ENCODE data around the gene SSH2.

Gene SSH2

DNA sequence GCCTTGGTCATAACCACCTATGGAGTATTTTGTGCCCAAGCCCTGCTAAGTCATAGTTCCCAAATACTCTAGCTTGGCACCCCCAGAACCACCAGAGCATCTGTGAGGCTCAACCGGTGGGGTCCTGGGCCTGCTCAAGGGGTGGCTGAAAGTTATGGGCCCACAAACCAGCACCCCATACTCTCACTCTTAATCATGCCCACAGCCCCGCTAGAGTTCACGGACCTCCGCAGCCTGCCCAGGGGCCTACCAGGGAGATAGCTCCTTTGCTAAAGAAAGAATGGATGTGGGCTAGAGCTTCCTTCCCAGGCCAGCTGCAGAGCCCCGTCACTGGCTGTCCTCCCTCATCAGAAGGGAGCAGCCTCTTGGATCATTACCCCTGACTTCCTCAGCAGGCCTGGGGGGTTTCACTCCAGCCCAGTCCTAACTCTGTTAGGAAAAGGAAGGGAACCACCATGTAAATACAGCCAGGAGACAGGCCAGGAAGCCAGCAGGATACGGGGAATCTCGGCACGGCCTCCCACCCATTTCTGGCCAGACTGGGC lies 341.9 kb downstream of the SSH2 start:
- DNase-seq (ENCODE audit: low spot score), result no peak

DNA sequence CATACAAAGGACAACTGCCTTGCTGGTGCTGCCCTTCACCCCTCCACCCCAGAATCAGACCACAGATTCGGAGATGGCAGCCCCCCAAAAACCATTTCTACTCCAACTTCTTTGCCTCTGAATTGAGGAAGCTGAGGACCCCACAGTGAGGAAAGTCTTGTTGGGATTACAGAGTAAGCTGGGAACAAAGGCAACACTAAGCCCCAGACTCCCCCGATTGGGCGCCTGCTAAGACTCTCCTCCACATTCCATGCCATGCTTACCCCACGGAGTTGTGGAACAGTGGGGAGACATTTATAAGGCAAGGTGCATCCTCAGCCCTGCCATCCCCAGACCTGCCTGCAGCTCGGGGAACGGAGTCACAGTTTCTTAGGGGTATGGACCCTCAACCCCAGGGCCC lies 342.4 kb downstream of the SSH2 start:
- no peak for DNase-seq (ENCODE audit: low spot score)

DNA sequence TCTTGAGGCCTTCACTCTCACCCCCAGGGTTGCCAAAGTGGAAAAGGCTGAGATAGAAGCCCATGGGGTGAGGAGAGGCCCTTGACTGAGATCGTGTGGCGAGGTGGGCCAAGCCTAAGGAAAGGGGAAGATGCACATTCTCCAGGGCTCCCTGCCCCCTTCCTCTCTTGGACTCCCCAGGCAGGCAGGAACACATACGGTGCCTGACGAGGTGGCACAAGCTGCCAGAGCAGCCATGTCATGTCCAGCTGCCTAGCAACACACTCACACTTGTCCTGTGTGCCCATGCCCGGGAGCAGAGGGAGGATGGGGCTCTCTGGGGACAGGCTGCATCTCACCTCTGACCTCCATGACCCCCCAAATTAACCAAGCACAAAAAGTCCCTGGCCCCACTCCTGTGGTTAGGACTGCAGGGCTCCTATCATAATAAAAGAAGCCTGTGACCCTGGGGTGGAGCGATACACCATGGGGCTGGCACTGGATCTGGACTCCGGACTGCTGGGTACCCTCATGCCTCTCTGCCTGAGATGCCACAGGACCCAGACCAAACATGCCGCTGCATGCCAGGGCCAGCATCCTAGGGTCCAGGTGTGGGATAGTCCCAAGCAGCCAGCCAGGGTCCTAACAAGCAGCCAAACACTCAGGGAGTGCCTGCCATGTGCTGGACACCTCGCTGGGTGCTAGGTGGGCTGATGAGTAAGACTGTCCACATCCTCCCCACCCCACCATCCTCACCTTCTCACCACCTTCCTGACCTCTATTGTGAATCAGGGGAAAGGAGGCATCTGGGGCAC lies 343.2 kb downstream of the SSH2 start:
- DNase-seq (ENCODE audit: low spot score), result no peak

DNA sequence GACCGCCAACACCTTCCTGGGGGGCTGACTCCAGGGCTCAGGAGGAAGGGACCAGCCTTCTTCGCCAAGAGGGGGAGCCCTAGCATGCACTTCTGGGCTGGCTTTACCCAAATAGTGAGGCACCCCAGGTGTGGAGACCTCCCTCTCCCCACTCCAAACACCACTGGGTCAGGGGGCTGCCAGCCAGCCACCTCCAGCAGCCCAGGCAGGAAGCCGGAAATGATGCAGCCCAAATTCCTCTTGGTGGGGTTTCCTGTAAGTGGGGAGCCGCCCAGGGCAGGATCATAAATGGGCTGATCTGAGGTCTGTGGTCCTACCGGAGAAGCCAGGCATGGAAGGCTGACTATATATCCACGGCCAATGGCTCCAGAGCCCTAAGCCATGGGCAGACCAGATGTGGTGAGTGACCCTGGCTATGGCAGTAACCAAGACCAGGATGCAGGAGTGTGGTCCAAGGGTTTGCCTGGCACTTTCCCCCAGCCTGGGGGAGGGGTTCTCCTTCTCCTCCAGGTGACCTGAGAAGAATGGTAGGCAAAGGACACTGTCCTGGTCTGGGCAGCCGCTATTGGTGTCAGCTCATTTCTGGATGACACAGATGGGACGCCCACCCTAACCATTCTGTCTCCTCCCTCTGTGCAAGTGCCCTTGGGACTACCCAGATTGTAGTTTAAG lies 344.8 kb downstream of the SSH2 start:
- DNase-seq (ENCODE audit: low spot score), result no peak

DNA sequence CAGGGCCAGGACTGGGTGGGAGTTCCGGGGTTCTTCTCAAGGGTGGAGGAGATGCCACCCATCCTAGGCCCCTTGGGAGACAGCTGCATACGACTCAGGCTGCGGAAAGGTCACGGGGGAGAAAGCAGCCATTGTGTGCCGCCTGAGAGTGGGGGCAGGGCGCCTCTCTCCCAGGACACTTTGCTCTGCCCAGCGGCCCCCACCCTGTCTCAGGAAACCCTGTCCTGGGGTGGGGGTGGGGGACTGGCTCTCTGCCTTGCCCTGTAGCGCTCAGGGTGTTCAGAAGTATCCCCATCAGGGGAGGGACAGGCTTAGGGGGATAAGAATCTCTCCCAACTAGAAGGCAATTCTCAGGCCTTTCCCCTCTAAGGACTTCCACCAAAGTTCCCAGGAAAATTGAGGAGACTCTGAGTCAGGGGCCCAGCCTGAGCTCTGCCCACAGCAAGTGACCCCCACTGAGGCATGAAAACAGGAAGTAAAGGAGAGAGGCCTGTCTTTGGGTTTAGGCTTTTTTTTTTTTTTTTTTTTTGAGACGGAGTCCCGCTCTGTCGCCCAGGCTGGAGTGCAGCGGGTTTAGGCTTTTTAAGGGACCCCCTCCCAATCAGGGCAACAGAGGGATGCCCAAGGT lies 345.5 kb downstream of the SSH2 start:
- no peak for DNase-seq (ENCODE audit: low spot score)

DNA sequence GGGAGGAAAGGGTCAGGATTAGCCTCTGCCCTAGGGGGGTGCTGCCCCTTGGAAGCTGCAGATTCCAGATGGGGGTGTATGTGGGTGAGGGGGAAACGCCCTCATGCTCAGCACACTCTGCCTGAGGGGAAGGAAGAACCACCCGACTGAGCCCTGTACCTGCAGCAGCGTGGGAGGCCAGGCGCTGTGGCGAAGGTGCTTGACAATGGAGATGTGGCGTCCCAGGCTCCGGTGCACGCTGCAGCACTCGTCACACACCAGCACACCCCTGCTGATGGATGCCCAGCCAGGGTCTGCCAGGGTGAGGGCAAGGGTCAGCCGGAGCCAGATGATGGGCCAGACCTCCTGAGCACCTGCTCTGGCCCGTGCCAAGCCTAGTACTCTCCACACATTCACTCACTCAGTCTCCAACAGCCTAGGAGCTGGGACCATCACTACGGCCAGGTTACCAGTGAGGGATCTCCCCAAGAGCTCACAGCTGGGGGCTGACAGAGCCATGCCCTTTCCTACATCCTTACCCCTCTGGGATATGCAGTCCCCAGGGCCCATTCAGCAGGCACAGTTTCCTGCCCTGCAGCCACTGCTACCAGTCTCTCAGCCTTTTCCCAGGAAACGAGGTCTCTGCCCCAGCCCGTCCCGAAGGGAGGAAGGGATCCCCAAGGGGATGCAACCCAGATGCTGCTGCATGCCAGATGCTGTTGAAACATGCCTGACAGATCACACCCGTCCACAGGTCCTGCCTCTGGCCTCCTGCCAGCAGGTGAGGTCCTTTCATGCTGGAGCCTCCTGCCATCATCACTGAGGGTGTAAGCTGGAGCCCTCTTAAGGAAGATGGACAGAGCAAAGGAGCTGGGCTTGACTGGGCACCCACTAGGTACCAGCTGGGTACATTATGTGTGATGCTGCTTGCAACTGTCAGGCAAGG lies 346.4 kb downstream of the SSH2 start:
- no peak for DNase-seq (ENCODE audit: low spot score)

DNA sequence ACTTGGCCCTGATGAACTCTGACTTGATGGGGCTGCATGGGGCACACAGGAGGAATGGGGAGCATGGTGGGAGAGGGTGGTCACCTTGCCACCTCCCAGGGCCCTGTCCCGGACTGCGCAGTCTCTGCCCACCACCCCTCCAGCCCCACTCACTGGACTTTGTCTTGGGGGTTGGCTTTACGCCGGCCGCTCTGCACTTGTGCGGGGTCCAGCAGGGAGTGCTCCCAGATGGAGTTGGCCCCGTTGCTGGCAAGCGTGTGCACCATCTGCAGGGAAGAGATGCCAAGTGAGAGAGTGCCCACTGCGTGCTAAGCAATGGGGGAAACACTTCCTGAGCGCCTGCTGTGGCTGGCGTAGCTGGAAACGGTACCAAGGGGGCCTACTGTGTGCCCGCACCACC lies 347.3 kb downstream of the SSH2 start:
- DNase-seq (ENCODE audit: low spot score), result no peak

DNA sequence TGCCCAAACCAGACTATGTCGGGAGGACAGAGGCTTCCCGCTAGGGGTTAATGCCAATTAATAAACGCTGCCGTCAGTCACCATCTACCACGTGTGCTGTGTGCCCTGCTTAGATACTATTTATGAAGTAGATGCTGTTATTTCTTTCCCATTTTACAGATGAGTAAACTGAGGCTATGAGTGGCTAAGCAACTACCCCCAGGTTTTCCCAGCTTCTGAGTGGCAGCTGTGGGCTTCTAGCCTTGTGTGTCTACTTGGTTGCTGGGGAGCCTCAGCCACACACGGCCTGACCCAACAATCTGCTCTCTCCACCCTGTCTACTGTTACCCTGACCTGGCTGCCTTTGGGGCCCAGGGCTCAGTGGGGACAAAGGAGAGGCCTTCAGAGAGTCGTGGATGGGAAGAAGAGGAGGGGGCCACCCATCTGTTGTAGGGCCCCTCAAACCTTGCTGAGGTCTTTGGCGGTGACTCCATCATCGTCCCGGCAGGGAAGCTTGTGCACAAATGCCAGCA lies 347.7 kb downstream of the SSH2 start:
- DNase-seq (ENCODE audit: low spot score), result no peak

DNA sequence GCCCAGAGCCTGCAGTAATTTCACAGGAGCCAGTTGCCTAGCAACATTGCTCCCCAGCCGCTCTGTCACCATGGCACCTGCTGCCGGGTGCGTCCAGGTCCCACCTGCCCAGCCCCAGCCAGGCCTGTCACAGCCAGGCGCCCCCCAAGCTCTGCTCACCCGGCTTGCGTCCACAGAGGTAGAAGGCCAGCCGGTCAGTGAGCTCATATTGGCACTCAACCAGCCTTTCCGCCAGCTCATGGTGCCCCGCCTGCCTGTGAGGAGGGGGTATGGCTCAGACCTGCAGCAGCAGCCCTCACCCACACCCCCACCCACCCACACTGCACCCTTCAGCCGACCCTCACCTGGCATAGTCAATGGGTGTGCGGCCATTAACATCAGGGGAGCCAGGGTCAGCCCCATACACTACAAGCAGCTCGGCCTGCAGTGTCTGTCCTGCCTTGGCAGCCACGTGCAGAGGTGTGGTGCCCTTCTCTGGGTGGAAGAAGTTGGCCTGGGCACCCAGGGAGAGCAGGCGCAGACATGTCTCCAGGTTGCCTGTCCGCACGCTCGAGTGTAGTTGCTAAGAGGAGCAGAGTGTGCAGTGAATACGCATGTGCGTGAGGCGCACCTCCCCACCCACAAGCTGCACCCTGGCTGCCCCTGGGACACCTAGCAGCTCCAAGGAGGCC lies 348.3 kb downstream of the SSH2 start:
- no peak for DNase-seq (ENCODE audit: low spot score)

DNA sequence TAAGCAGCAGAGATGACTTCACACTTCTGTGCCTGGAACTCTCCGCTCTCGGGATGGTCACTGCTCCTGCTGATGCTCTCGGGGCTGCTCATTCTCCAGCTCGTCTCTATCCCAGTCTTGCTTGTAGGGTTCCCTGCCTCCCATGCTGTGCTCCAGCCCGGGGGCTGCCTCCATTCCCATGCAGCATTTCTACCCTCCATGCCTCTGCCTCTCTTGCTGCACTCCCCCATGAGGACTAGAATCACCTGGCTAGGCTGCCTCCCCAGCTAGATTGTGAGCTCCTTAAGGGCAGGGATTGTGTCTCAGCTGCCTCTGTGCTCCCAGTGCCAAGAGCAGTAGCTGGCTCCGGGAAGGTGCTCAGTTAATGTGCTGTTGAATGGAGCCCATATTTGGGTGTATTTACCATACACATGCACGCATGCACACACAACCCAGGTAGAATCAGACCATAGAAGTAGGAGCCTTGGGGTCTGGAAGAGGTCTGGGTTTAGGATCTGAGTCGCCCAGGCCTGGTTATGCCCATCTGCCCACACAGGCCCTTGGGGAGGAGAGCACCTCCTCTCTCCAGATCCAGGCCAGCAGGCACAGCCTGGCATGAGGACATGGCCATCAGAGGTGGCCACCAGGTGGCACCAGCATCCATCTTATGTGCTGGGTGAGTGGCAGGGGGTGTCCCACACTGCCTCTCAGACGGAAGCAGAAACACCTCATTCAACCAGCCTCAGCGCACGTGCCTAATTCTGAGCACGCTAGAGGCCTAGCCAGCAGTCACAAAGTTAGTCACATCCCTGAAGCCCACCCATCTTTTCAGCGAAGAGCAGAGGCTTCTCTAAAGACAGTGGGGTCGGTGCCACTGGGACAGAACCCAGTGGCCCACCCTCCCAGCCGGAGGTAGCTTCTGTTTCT lies 349.9 kb downstream of the SSH2 start:
- peak; percentile 91 for DNase-seq (ENCODE audit: low spot score)

DNA sequence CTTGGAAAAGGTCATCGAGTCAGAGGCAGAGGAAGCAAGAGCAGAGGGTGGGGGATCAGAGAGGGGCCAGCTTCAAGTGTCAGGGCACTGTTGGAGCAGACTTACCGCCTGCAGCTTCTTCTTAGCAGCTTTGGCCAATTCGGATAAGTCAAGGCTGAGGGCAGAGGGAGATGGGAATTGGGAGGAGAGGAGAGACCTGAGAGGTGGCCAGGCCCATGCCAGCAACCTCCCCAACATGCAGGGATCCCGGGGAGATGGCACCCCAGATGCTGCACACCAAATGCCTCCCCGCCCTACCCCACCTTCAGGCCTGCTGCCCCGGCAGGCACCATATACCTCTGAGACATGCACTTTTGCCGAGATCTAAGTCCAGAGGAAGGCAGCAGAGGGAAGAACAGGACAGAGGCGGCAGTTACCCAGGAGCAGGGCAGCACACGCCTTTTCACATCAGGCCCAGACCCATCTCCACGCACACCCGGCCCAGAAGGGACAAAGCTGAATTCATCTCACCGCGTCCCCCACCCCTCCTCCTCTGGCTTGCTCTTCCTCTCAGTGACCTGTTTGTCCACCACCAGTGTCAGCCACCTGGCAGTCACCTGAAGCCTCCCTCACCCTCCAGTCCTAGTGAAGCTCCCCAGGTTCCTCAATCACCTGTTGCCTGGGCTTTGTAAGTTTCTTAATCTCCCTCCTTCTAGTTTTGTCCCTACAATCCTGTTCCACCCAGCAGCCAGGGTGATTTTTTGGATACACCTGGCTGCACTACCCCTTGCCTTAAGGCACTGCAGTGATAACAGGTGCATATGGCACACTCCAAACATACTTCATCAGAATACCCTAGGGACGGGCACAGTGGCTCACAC lies 351.2 kb downstream of the SSH2 start:
- no peak for DNase-seq (ENCODE audit: low spot score)

DNA sequence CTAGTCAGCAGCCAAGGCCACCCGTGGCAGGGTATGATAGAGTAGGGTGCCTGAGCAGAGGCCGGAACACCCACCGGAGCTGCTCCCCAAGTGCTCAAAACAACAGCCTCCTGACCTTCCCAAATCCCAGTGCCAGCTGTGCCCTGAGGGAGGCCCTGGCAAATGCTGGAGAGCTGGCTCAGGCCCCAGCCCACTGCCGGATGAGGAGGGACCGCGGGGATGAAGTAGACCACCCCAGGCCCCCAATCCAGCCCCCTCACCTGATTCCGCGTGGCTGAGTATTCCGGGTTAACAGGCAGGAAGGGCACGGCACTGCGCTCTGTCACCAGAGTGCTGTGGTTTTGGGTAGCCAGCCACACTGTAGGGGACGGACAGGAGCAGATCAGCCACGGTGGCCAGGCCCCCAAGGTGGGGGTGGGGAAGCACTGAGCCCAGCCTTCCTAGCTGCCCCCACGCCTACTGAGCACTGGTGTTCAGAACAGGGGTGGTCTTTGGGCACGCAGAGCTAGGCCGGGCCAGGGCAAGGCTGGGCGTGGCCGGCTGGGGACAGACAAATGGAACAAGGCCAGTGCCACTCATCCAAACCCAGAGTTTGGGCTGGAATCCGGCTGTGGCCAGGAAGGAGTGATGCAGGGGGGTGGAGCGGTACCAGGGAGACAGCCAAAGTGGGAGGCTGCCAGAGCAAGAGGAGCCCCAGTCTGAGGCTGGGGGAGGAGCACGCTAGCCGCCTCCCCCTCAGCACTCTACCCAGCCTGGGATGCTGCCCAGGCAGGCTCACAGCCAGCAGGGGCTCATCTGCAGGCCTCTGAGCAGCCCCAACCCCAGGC lies 352.4 kb downstream of the SSH2 start:
- peak; percentile 89 for DNase-seq (ENCODE audit: low spot score)

DNA sequence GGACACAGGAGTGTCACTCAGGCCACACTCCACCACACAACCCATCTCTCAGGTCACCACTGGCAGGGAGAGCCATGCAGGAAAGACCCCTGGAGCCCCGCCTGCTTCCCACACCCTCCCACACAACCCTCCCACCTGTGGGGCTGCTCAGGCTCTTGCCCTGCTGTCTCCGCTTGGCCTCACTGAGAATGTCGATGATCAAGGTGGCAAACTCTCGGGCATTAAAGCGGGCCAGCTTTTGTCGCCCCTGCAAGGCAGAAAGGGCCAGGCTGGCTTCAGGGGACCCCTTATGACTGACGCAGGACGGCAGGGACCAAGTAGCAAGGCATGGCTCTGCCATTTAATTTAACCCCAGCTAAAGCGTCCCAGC lies 353.0 kb downstream of the SSH2 start:
- no peak for DNase-seq (ENCODE audit: low spot score)

DNA sequence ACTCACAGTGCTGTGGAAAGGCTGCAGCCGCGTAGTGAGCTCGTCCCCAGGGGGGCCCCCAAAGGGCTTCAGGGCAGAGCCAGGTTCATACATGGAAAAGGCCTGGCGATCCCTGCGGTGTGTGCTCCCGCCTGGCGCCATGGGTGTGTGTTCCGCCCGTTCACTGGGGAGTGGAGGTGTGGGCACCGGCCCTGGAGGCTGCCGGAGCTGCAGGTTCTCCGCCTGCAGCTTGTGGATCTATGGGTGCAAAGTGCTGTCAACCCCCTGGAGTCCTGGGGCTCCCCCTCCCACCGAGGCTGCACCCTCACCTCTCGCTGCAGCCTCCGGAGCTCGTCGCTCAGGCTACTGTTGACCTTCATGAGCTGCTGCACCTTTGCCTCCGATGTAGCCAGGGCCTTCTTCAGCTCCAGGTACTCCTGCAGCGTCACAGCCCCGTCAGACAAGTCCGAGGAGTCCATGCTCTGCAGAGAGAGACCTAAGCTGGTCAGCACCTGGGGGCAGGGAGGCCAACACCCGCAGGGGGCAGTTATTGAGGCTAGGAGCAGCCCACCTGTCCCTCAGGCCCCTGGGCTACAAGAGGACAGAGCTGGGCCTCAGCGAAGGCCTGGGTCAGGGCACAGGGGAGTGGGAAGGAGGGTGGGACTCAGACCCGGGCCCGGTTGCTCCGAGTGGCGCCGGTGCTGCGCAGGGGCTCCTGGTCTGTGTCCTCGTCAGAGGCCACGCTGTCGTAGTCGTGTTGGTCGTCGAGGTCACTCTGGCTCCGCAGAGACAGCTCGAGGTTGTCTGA lies 353.6 kb downstream of the SSH2 start:
- no peak for DNase-seq (ENCODE audit: low spot score)

Measured in AG08395 (cell line).